ENCODE results near the gene ORC1.

GRCh38 chr1:52357397-52357796 lies 46.8 kb downstream of the ORC1 start:
- TF ChIP-seq, protein P1, sequence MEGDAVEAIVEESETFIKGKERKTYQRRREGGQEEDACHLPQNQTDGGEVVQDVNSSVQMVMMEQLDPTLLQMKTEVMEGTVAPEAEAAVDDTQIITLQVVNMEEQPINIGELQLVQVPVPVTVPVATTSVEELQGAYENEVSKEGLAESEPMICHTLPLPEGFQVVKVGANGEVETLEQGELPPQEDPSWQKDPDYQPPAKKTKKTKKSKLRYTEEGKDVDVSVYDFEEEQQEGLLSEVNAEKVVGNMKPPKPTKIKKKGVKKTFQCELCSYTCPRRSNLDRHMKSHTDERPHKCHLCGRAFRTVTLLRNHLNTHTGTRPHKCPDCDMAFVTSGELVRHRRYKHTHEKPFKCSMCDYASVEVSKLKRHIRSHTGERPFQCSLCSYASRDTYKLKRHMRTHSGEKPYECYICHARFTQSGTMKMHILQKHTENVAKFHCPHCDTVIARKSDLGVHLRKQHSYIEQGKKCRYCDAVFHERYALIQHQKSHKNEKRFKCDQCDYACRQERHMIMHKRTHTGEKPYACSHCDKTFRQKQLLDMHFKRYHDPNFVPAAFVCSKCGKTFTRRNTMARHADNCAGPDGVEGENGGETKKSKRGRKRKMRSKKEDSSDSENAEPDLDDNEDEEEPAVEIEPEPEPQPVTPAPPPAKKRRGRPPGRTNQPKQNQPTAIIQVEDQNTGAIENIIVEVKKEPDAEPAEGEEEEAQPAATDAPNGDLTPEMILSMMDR (IDR thresholded peaks at IDR 0.05), result no peak
- no peak for TF ChIP-seq POLR2A (IDR thresholded peaks at IDR 0.05)
